ENCODE measurements around the gene DSTYK. TPM values are rescaled to one million over a fixed set of nuclear protein-coding genes. Genes with fewer than 3 reads are reported as not detected.

Gene DSTYK, protein sequence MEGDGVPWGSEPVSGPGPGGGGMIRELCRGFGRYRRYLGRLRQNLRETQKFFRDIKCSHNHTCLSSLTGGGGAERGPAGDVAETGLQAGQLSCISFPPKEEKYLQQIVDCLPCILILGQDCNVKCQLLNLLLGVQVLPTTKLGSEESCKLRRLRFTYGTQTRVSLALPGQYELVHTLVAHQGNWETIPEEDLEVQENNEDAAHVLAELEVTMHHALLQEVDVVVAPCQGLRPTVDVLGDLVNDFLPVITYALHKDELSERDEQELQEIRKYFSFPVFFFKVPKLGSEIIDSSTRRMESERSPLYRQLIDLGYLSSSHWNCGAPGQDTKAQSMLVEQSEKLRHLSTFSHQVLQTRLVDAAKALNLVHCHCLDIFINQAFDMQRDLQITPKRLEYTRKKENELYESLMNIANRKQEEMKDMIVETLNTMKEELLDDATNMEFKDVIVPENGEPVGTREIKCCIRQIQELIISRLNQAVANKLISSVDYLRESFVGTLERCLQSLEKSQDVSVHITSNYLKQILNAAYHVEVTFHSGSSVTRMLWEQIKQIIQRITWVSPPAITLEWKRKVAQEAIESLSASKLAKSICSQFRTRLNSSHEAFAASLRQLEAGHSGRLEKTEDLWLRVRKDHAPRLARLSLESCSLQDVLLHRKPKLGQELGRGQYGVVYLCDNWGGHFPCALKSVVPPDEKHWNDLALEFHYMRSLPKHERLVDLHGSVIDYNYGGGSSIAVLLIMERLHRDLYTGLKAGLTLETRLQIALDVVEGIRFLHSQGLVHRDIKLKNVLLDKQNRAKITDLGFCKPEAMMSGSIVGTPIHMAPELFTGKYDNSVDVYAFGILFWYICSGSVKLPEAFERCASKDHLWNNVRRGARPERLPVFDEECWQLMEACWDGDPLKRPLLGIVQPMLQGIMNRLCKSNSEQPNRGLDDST
- total RNA-seq, result 10 to 100 TPM in 1 of 9 donors, 1 to 10 TPM in 8; 5.2 to 10.1 (median 8.0) TPM
- 1 to 10 TPM; 3.2 to 5.3 TPM for polyA plus RNA-seq
- long read RNA-seq, donor 1, full-length matches to known transcripts, result 24 of 36 reads
- long read RNA-seq, donor 1, partial matches to known transcripts, result 3 of 36 reads
- long read RNA-seq, donor 1, other reads (novel, unspliced or antisense), result 9 of 36 reads
- long read RNA-seq, donor 2, full-length matches to known transcripts, result 15 of 29 reads
- long read RNA-seq, donor 2, partial matches to known transcripts, result 4 of 29 reads
- long read RNA-seq, donor 2, other reads (novel, unspliced or antisense), result 10 of 29 reads
- long read RNA-seq, donor 3, full-length matches to known transcripts, result 13 of 19 reads
- long read RNA-seq, donor 3, partial matches to known transcripts, result 2 of 19 reads
- long read RNA-seq, donor 3, other reads (novel, unspliced or antisense), result 4 of 19 reads

DNA sequence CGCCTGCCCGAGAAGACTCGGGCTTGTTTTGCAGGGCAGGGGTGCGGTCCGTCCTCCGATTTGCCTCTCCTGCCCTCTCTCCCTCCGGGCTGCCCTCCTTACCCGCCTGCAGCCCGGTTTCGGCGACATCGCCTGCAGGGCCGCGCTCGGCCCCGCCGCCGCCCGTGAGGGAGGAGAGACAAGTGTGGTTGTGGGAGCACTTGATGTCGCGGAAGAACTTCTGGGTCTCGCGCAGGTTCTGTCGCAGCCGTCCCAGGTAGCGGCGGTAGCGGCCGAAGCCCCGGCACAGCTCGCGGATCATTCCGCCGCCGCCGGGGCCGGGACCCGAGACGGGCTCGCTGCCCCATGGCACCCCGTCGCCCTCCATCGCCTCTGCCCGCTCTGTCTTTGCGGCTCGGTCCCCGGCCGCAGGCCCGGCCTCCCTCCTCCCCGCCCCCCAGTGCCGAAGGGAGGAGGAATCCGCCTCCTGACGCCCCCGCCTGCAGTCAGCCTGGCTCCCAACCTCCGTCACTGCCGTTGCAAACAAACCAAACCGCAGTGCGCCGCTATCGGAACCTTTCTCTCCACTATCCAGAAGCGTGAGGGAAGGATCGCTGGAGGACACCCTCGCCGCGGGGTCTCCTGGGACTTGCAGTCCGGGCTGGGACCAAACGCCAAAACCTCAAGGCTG, at the start of gene DSTYK:
Gene DSTYK, minus strand, starts transcription at position 534 of the 670 bp plus-strand sequence. Its CDS starts 167 bp downstream, at position 367.
- peak; percentile 19 to 70 for TF ChIP-seq POLR2A (IDR thresholded peaks at IDR 0.05)
- TF ChIP-seq, protein P1, sequence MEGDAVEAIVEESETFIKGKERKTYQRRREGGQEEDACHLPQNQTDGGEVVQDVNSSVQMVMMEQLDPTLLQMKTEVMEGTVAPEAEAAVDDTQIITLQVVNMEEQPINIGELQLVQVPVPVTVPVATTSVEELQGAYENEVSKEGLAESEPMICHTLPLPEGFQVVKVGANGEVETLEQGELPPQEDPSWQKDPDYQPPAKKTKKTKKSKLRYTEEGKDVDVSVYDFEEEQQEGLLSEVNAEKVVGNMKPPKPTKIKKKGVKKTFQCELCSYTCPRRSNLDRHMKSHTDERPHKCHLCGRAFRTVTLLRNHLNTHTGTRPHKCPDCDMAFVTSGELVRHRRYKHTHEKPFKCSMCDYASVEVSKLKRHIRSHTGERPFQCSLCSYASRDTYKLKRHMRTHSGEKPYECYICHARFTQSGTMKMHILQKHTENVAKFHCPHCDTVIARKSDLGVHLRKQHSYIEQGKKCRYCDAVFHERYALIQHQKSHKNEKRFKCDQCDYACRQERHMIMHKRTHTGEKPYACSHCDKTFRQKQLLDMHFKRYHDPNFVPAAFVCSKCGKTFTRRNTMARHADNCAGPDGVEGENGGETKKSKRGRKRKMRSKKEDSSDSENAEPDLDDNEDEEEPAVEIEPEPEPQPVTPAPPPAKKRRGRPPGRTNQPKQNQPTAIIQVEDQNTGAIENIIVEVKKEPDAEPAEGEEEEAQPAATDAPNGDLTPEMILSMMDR (IDR thresholded peaks at IDR 0.05), result peak in 2 of 12 donors; percentile 12 to 25
- H3K27me3 ChIP-seq, result no peaks in the 10 kb centered on the region
- 0 to 2% (median 1%) methylated on average over 13 to 67 of the region's 67 CpGs for WGBS, 4 donors
- peak; percentile 95 to 99 (median 98) for ATAC-seq
- peak within 1 kb of the TSS; percentile 60 to 97 (median 90) for H3K27ac ChIP-seq
- H3K36me3 ChIP-seq, result no peaks in the 10 kb centered on the region
- H3K4me3 ChIP-seq, result peak within 1 kb of the TSS; percentile 67 to 99 (median 90)
- H3K4me1 ChIP-seq, result peaks cover 0 to 37% (median 11%) of the 10 kb centered on the region in 12 donors
- no peaks in the 10 kb centered on the region for H3K9me3 ChIP-seq
- intact Hi-C loops (cut with DNase I), result loop anchor here in 1 of 10 donors (2.0 kb wide), 1 partner anchor 89 kb away; no protein-coding TSS in a partner anchor
- peak; percentile 94 to 96 (median 95) for DNase-seq

DNA sequence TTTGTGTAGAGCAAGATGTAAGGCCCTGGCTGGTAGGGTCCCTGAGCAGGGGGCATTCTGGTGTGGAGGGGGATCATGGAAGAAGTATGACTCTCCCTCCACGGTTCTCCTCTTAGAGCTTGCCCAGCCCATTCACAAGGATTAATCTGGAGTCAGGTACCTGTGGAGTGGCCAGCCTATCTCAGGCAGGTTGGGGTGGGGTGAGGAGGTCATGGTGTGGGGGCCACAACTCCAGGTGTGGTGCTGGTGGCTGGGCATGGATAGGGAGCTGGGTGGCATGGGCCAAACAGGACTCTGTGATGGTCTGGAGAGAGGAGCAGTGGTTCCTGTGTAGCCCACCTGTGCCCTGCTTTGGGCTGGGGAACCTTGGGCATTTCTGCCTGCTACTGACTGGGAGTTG, 48.5 kb upstream of the DSTYK start:
- intact Hi-C loops (cut with DNase I), result loop anchor here (5.0 to 10.0 kb wide), 9 partner anchors 115 to 453 kb away; partner anchors contain the start of gene RBBP5 (in 4 of the 10)
- no peak for TF ChIP-seq POLR2A (IDR thresholded peaks at IDR 0.05)
- TF ChIP-seq, protein P1 (IDR thresholded peaks at IDR 0.05), result no peak
- Histone ChIP-seq H3K36me3 (no peaks in the 10 kb centered on the region), H3K9me3 (no peaks in the 10 kb centered on the region), H3K4me3 (no peak overlapping the region), H3K27ac (no peak overlapping the region), H3K4me1 (peaks cover 2 to 64% (median 48%) of the 10 kb centered on the region in 12 donors), H3K27me3 (no peaks in the 10 kb centered on the region)
- WGBS, 4 donors, result 43 to 86% (median 72%) methylated on average over 1 of the region's 1 CpG
- no peak for ATAC-seq
- no peak for DNase-seq

DNA sequence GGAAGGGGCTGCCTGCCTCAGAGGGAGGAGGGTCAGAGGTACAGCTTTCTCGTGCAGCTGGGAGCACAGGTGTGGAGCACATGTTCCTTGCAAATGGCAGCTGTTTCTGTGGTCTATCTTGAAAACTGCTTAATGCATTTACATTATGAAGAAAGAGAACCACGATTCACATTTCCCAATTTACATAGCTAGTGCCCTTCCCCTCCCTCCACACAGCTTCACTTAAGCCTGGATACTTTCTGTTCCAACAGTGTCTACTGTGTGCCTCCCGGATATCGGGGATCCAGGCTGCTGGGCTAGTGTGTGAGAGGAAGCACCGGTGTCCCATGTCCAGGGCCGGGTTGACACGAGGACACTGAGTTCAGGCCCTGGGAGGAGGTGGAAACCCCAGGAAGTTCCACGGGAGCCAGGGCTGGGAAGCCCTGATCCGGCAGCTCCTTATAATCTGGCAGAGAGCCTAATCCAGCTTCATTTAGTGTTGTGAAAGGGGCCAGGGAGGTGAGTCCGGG, 47.9 kb upstream of the DSTYK start:
- Histone ChIP-seq H3K4me1 (peaks cover 2 to 64% (median 48%) of the 10 kb centered on the region in 12 donors), H3K27me3 (no peaks in the 10 kb centered on the region), H3K9me3 (no peaks in the 10 kb centered on the region), H3K36me3 (no peaks in the 10 kb centered on the region), H3K27ac (peak overlapping the region in 1 of 12 donors; percentile 8), H3K4me3 (no peak overlapping the region)
- WGBS, 4 donors, result 28 to 49% (median 32%) methylated on average over 9 to 10 of the region's 10 CpGs
- peak in 3 of 4 donors; percentile 23 to 69 (median 28) for ATAC-seq
- peak in 2 of 5 donors; percentile 54 for DNase-seq
- no peak for TF ChIP-seq POLR2A (IDR thresholded peaks at IDR 0.05)
- TF ChIP-seq, protein P1 (IDR thresholded peaks at IDR 0.05), result no peak
- intact Hi-C loops (cut with DNase I), result loop anchor here (5.0 to 10.0 kb wide), 9 partner anchors 115 to 452 kb away; partner anchors contain the start of gene RBBP5 (in 4 of the 10)

Measured in heart left ventricle (tissue), 16 donors.